Activated T-helper 2 cell treated with anti-CD3 and anti-CD28 coated beads, Interferon-gamma antibody, Interleukin-2, Interleukin-4, amounts not matched to agents 10 μg/mL and 5 μg/mL and 100 μg/mL, durations not matched to agents 14 hours and 24 hours and 36 hours (primary cell): ENCODE measurements around the gene ARL6IP4. TPM values are rescaled to one million over a fixed set of nuclear protein-coding genes. Genes with fewer than 3 reads are reported as not detected.

Experiments used
- DNase-seq: peaks from one replicate; pipeline ENCODE4 v3.0.0; 2021; ENCODE audit warnings: low spot score
- H3K27ac Mint-ChIP-seq: one replicate; pipeline ENCODE4 v1.8.0; 2021; ENCODE audit warnings: mixed read lengths
- H3K27me3 Mint-ChIP-seq: one replicate; pipeline ENCODE4 v1.8.0; 2021; ENCODE audit warnings: low read depth, mixed read lengths
- H3K36me3 Mint-ChIP-seq: one replicate; pipeline ENCODE4 v1.8.0; 2021; ENCODE audit warnings: low read depth, mixed read lengths
- H3K4me1 Mint-ChIP-seq: one replicate; pipeline ENCODE4 v1.8.0; 2021; ENCODE audit warnings: low read depth, mixed read lengths
- H3K4me3 Mint-ChIP-seq: one replicate; pipeline ENCODE4 v1.8.0; 2021; ENCODE audit warnings: low read depth, mild to moderate bottlenecking, moderate library complexity, mixed read lengths
- H3K9me3 Mint-ChIP-seq: one replicate; pipeline ENCODE4 v1.8.0; 2021; ENCODE audit warnings: mixed read lengths
- intact Hi-C: fragments of 100-400 bp; cut with micrococcal nuclease; formaldehyde crosslinking; loops from one replicate; pipeline ENCODE4 v1.15.1; 2023
- total RNA-seq: library from RNA; stranded (reverse); gene quantifications from 2 replicates; pipeline ENCODE4 v1.2.3, GENCODE V29; 2022

Gene ARL6IP4
- total RNA-seq, 1 donor from 2014 or later: 168 TPM

- no peaks in the 10 kb centered on the region for H3K36me3 Mint-ChIP-seq
- H3K9me3 Mint-ChIP-seq: no peaks in the 10 kb centered on the region
- intact Hi-C loops: no loop called here
- DNase-seq: no peak
- no peaks in the 10 kb centered on the region for H3K4me1 Mint-ChIP-seq
- no peaks in the 10 kb centered on the region for H3K27me3 Mint-ChIP-seq
- H3K4me3 Mint-ChIP-seq: no peak overlapping the region
- no peak overlapping the region for H3K27ac Mint-ChIP-seq
Measured at GRCh38 chr12:122994140-122994675, 13.7 kb downstream of the ARL6IP4 start.

DNA sequence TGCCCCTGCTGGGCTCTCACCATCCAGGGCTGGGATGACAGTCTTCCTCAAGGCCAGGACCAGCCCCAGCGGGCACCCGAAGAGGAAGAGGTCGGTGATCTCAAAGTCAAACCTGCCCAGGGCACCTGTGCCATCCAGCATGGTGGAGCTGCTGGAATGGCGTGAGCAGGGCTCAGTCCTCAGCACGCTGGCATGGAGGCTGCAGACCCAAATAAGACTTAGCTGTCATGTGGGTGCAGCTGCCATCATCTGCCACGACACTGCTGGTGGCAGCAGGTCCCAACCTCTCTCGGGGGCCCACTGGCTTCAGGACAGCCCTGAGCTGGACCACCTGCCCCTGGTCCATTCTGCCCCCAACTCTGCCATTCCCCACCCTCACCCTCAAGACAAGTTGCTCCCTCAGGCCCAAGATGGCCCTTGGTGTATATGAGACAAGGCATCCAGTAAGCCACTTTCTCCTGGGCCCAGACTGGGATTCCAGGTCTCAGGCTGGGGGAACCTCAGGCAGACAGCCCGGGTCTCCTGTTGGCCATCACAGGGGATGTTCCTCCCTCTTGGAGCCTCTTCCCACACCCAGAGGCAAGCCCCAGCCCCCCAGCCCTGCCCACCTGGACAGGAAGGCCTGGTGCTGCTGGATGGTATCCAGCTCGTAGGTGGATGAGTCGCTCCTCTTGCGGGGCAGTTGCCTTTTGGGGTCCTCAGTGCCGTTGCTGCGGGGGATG lies 14.5 kb downstream of the ARL6IP4 start:
- Mint-ChIP-seq H3K27me3 (no peaks in the 10 kb centered on the region), H3K9me3 (no peaks in the 10 kb centered on the region), H3K4me1 (no peaks in the 10 kb centered on the region), H3K4me3 (no peak overlapping the region), H3K36me3 (no peaks in the 10 kb centered on the region), H3K27ac (no peak overlapping the region)
- intact Hi-C loops: no loop called here
- no peak for DNase-seq

- H3K9me3 Mint-ChIP-seq: no peaks in the 10 kb centered on the region
- intact Hi-C loops: no loop called here
- H3K27me3 Mint-ChIP-seq: no peaks in the 10 kb centered on the region
- no peak overlapping the region for H3K27ac Mint-ChIP-seq
- H3K4me3 Mint-ChIP-seq: no peak overlapping the region
- no peak for DNase-seq
- no peaks in the 10 kb centered on the region for H3K4me1 Mint-ChIP-seq
- H3K36me3 Mint-ChIP-seq: no peaks in the 10 kb centered on the region
Measured at GRCh38 chr12:122995503-122996187, 15.2 kb downstream of the ARL6IP4 start.

- intact Hi-C loops: no loop called here
Measured at GRCh38 chr12:122996188-122996601, 15.7 kb downstream of the ARL6IP4 start.

DNA sequence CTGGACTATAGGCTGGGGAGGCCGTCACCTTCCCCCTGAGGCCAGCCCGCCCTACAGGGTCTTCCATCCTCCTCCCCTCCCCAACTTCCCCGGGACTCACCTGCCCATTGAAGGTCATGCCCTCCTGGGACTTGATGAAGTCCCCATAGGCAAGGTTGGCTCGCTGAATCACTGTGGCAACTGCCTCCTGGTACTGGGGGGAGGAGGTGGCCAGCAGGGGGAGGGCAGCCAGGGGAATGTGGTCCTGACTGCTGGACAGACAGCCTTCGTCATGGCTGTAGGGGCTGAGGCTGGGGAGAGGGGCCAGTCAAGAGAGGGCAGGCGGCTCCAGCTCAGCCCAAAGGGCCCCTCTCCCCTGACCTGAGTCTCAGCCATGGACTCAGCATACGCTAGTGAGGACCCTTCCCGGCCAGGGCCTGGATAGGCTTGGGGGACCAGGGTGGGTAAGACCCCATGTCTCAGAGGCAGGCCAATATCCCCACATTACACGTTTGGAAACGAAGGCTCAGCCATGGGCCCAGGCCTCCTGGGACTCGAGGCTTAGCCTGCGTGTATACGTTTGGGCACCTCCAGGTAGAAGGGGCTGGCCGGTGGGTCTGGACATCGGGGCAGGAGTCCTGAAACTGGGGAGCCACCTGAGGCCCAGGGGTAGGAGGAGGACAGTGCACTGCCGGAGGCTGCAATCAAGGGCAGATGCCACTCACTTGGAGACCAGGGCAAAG lies 16.3 kb downstream of the ARL6IP4 start:
- no peak for DNase-seq
- Mint-ChIP-seq H3K4me1 (no peaks in the 10 kb centered on the region), H3K27me3 (no peaks in the 10 kb centered on the region), H3K36me3 (no peaks in the 10 kb centered on the region), H3K27ac (no peak overlapping the region), H3K9me3 (no peaks in the 10 kb centered on the region), H3K4me3 (no peak overlapping the region)
- intact Hi-C loops: no loop called here

More at GRCh38 chr12:122996188-122996601, 15.7 kb downstream of the ARL6IP4 start:
- Mint-ChIP-seq H3K27me3 (no peaks in the 10 kb centered on the region), H3K27ac (no peak overlapping the region), H3K4me3 (no peak overlapping the region), H3K4me1 (no peaks in the 10 kb centered on the region), H3K36me3 (no peaks in the 10 kb centered on the region), H3K9me3 (no peaks in the 10 kb centered on the region)
- DNase-seq: no peak

GRCh38 chr12:122997343-122998250 lies 17.1 kb downstream of the ARL6IP4 start:
- no peaks in the 10 kb centered on the region for H3K27me3 Mint-ChIP-seq
- H3K27ac Mint-ChIP-seq: no peak overlapping the region
- H3K9me3 Mint-ChIP-seq: no peaks in the 10 kb centered on the region
- DNase-seq: no peak
- intact Hi-C loops: no loop called here
- H3K4me1 Mint-ChIP-seq: no peaks in the 10 kb centered on the region
- no peak overlapping the region for H3K4me3 Mint-ChIP-seq
- no peaks in the 10 kb centered on the region for H3K36me3 Mint-ChIP-seq

- Mint-ChIP-seq H3K9me3 (no peaks in the 10 kb centered on the region), H3K27ac (no peak overlapping the region)
- intact Hi-C loops: no loop called here
Measured at GRCh38 chr12:122998316-122998715, 17.8 kb downstream of the ARL6IP4 start.

DNA sequence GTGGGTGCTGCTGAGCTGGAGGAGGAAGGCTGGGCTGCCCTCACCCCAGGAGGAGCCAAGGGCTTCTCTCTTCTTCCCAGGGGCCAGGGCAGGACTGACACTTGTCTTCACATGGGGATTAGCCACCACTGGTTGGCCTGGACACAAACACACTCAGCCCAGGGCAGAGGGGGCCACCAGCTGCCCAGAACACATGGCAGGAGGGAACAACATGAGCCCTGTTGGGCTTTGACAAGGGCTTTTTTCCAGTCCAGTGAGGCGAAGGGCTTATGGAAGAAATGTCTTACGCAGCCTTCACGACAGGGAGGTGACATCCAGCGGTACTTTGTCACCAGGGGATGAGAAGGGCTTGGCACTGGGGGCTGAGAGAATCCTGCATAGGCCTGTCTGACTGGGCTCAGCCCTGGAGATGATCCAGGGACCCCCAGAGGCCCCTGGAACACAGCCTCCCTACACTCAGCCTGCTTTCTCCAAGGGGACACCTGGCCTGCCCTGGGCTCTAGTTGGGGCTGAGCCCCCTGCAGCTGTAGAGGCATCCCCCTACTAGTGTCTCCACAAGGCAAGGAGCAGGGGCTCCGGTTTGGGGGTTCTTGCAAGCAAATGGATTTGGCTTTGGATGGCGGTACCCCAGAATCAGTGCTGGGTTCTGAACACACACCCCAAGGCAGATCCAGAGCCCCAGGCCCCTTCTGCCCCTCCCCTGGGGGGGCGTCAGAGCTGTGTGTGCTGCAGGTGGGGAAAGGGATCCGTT lies 18.9 kb downstream of the ARL6IP4 start:
- DNase-seq: no peak
- no peaks in the 10 kb centered on the region for H3K4me1 Mint-ChIP-seq
- no peaks in the 10 kb centered on the region for H3K27me3 Mint-ChIP-seq
- H3K27ac Mint-ChIP-seq: no peak overlapping the region
- H3K36me3 Mint-ChIP-seq: no peaks in the 10 kb centered on the region
- intact Hi-C loops: no loop called here
- no peaks in the 10 kb centered on the region for H3K9me3 Mint-ChIP-seq
- no peak overlapping the region for H3K4me3 Mint-ChIP-seq

More at GRCh38 chr12:122998316-122998715, 17.8 kb downstream of the ARL6IP4 start:
- Mint-ChIP-seq H3K4me3 (no peak overlapping the region), H3K4me1 (no peaks in the 10 kb centered on the region), H3K36me3 (no peaks in the 10 kb centered on the region), H3K27me3 (no peaks in the 10 kb centered on the region)
- DNase-seq: no peak

DNA sequence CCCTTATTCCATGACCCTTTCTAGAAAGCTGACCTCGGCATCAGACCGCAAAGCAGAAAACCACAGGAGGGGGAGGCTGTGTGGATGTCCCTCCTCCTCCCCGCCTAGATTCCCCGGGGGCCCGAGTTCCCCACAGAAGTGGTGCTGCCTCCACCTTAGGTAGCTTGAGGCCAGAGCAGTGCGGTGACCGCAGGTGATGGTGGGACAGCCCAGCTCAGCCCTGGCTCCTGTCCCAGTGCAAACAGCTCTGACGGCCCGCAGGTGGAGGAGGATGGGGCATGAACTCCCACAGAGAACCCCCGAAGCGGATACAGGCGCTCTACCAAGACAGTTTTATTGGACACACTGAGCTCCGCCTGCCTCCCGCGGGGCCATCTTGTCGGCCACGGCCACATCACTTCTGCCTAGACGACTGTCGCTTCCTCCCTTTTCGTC lies 19.5 kb downstream of the ARL6IP4 start:
- no peak overlapping the region for H3K27ac Mint-ChIP-seq
- intact Hi-C loops: no loop called here

GRCh38 chr12:123000578-123000977 lies 20.1 kb downstream of the ARL6IP4 start:
- no peak for DNase-seq
- Mint-ChIP-seq H3K4me3 (no peak overlapping the region), H3K36me3 (no peaks in the 10 kb centered on the region), H3K27ac (no peak overlapping the region), H3K27me3 (no peaks in the 10 kb centered on the region), H3K4me1 (no peaks in the 10 kb centered on the region), H3K9me3 (no peaks in the 10 kb centered on the region)
- intact Hi-C loops: no loop called here

More for the DNA sequence above, 19.5 kb downstream of the ARL6IP4 start:
- H3K36me3 Mint-ChIP-seq: no peaks in the 10 kb centered on the region
- DNase-seq: no peak
- H3K9me3 Mint-ChIP-seq: no peaks in the 10 kb centered on the region
- no peaks in the 10 kb centered on the region for H3K4me1 Mint-ChIP-seq
- no peaks in the 10 kb centered on the region for H3K27me3 Mint-ChIP-seq
- no peak overlapping the region for H3K4me3 Mint-ChIP-seq

DNA sequence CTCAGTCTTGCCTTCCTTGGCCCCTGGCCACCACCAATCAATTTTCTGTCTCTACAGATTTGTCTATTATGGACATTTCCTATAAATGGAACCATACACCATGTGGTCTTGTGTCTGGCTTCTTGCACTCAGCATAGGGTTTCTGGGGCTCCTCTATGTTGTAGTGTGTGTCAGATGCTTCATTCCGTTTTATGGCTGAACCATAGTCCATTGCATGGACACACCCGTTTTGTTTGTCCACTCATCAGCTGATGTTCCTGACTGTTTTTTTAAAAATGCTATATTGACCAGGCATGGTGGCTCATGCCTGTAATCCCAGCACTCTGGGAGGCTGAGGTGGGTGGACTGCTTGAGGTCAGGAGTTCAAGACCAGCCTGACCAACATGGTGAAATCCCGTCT lies 21.0 kb downstream of the ARL6IP4 start:
- H3K36me3 Mint-ChIP-seq: no peaks in the 10 kb centered on the region
- no peak overlapping the region for H3K4me3 Mint-ChIP-seq
- H3K27ac Mint-ChIP-seq: no peak overlapping the region
- H3K9me3 Mint-ChIP-seq: no peaks in the 10 kb centered on the region
- H3K4me1 Mint-ChIP-seq: no peaks in the 10 kb centered on the region
- DNase-seq: no peak
- intact Hi-C loops: no loop called here
- H3K27me3 Mint-ChIP-seq: no peaks in the 10 kb centered on the region
